ENCODE results near the gene LOC101059915.

LOC101059915 gene

GRCh38 chrX:71650333-71650969 is 16.9 kb upstream of the LOC101059915 start:
- Histone ChIP-seq H3K4me2 (ENCODE audit: low read length) (no peak overlapping the region), H3K36me3 (ENCODE audit: insufficient read depth, low read length) (no peaks in the 10 kb centered on the region), H3K4me3 (ENCODE audit: low read depth, low read length, poor library complexity, severe bottlenecking) (no peak overlapping the region), H3F3A (ENCODE audit: insufficient read depth, low read length) (no peaks in the 10 kb centered on the region), H3K9ac (ENCODE audit: low read length) (no peak overlapping the region), H2AFZ (ENCODE audit: low read length) (no peak overlapping the region), H4K20me1 (ENCODE audit: insufficient read depth, low read length) (no peaks in the 10 kb centered on the region), H3K9me2 (ENCODE audit: low read depth, low read length) (no peaks in the 10 kb centered on the region), H3K79me2 (ENCODE audit: insufficient read depth, low read length) (no peaks in the 10 kb centered on the region), H3K27ac (ENCODE audit: low read depth, low read length, poor library complexity, severe bottlenecking) (no peak overlapping the region), H3K9me3 (ENCODE audit: low read length) (no peaks in the 10 kb centered on the region), H3K4me1 (ENCODE audit: insufficient read depth, low read length, severe bottlenecking) (no peaks in the 10 kb centered on the region), H3K27me3 (ENCODE audit: insufficient read depth, low read length) (no peaks in the 10 kb centered on the region)
- TF ChIP-seq EZH2 (IDR thresholded peaks at IDR 0.05; ENCODE audit: borderline replicate concordance, low read length) (no peak), CTCF (IDR thresholded peaks at IDR 0.05; ENCODE audit: low read length) (peak; percentile 22; the same call in 1 of the 2 replicates)

GRCh38 chrX:71652405-71652804 is 14.9 kb upstream of the LOC101059915 start:
- no peak overlapping the region for H2AFZ ChIP-seq (ENCODE audit: low read length)
- H3K79me2 ChIP-seq (ENCODE audit: insufficient read depth, low read length) = no peaks in the 10 kb centered on the region
- H3K9me3 ChIP-seq (ENCODE audit: low read length) = no peaks in the 10 kb centered on the region
- H4K20me1 ChIP-seq (ENCODE audit: insufficient read depth, low read length) = no peaks in the 10 kb centered on the region
- TF ChIP-seq EZH2 (IDR thresholded peaks at IDR 0.05; ENCODE audit: borderline replicate concordance, low read length) = no peak
- TF ChIP-seq CTCF (IDR thresholded peaks at IDR 0.05; ENCODE audit: low read length) = peak; percentile 55
- H3K4me2 ChIP-seq (ENCODE audit: low read length) = no peak overlapping the region
- no peak overlapping the region for H3K27ac ChIP-seq (ENCODE audit: low read depth, low read length, poor library complexity, severe bottlenecking)
- no peaks in the 10 kb centered on the region for H3K36me3 ChIP-seq (ENCODE audit: insufficient read depth, low read length)
- no peaks in the 10 kb centered on the region for H3K27me3 ChIP-seq (ENCODE audit: insufficient read depth, low read length)
- H3F3A ChIP-seq (ENCODE audit: insufficient read depth, low read length) = no peaks in the 10 kb centered on the region
- no peaks in the 10 kb centered on the region for H3K4me1 ChIP-seq (ENCODE audit: insufficient read depth, low read length, severe bottlenecking)
- H3K9ac ChIP-seq (ENCODE audit: low read length) = no peak overlapping the region
- no peaks in the 10 kb centered on the region for H3K9me2 ChIP-seq (ENCODE audit: low read depth, low read length)
- no peak overlapping the region for H3K4me3 ChIP-seq (ENCODE audit: low read depth, low read length, poor library complexity, severe bottlenecking)

- Histone ChIP-seq H3K79me2 (ENCODE audit: insufficient read depth, low read length) (no peaks in the 10 kb centered on the region), H3K9me2 (ENCODE audit: low read depth, low read length) (no peaks in the 10 kb centered on the region), H3K4me1 (ENCODE audit: insufficient read depth, low read length, severe bottlenecking) (no peaks in the 10 kb centered on the region), H2AFZ (ENCODE audit: low read length) (no peak overlapping the region), H3K27me3 (ENCODE audit: insufficient read depth, low read length) (no peaks in the 10 kb centered on the region), H3K4me2 (ENCODE audit: low read length) (no peak overlapping the region), H3K27ac (ENCODE audit: low read depth, low read length, poor library complexity, severe bottlenecking) (no peak overlapping the region), H3K4me3 (ENCODE audit: low read depth, low read length, poor library complexity, severe bottlenecking) (no peak overlapping the region), H3F3A (ENCODE audit: insufficient read depth, low read length) (no peaks in the 10 kb centered on the region), H3K36me3 (ENCODE audit: insufficient read depth, low read length) (no peaks in the 10 kb centered on the region), H4K20me1 (ENCODE audit: insufficient read depth, low read length) (no peaks in the 10 kb centered on the region), H3K9me3 (ENCODE audit: low read length) (no peaks in the 10 kb centered on the region), H3K9ac (ENCODE audit: low read length) (no peak overlapping the region)
- no peak for TF ChIP-seq EZH2 (IDR thresholded peaks at IDR 0.05; ENCODE audit: borderline replicate concordance, low read length)
- no peak for TF ChIP-seq CTCF (IDR thresholded peaks at IDR 0.05; ENCODE audit: low read length)
Measured at GRCh38 chrX:71653344-71653743, 14.0 kb upstream of the LOC101059915 start.

Data from OCI-LY1 (cell line).